Endodermal cell (in vitro differentiated cells): ENCODE data around the gene TSPAN11. TPM values are rescaled to one million over a fixed set of nuclear protein-coding genes. Genes with fewer than 3 reads are reported as not detected.

Experiments
- DNase-seq: peaks from one replicate; pipeline ENCODE4 v3.0.0-alpha.2; 2017
- H3K27ac ChIP-seq: 2 replicates; pipeline ENCODE4 v1.5.1; 2013; ENCODE audit warnings: mild to moderate bottlenecking, low read depth, low read length, moderate library complexity
- H3K27me3 ChIP-seq: 2 replicates; pipeline ENCODE4 v1.6.1; 2013; ENCODE audit warnings: mild to moderate bottlenecking, low read length, moderate library complexity; ENCODE audit not compliant: insufficient read depth, control insufficient read depth, poor library complexity, severe bottlenecking
- H3K36me3 ChIP-seq: 2 replicates; pipeline ENCODE4 v1.7.0; 2013; ENCODE audit warnings: mild to moderate bottlenecking, low read length, moderate library complexity; ENCODE audit not compliant: control insufficient read depth, insufficient read depth
- H3K4me1 ChIP-seq: one replicate; pipeline ENCODE4 v1.7.0; 2013; ENCODE audit warnings: low read length; ENCODE audit not compliant: control insufficient read depth, insufficient read depth
- H3K4me3 ChIP-seq: 2 replicates; pipeline ENCODE4 v1.5.1; 2013; ENCODE audit warnings: mild to moderate bottlenecking, low read length, moderate library complexity
- H3K9ac ChIP-seq: 2 replicates; pipeline ENCODE4 v1.6.1; 2013; ENCODE audit warnings: mild to moderate bottlenecking, low read length, moderate library complexity; ENCODE audit not compliant: poor library complexity, severe bottlenecking; ENCODE audit errors: extremely low read depth
- H3K9me3 ChIP-seq: 2 replicates; pipeline ENCODE4 v1.6.1; 2013; ENCODE audit warnings: mild to moderate bottlenecking, low read length, moderate library complexity; ENCODE audit not compliant: control insufficient read depth
- H3K27ac Mint-ChIP-seq: 2 replicates; pipeline ENCODE4 v1.8.0; 2020; ENCODE audit warnings: mixed read lengths
- H3K27me3 Mint-ChIP-seq: 2 replicates; pipeline ENCODE4 v1.8.0; 2021; ENCODE audit warnings: mild to moderate bottlenecking, mixed read lengths; ENCODE audit not compliant: insufficient read depth
- H3K36me3 Mint-ChIP-seq: 2 replicates; pipeline ENCODE4 v1.8.0; 2020; ENCODE audit warnings: low read depth, mixed read lengths
- H3K4me1 Mint-ChIP-seq: 2 replicates; pipeline ENCODE4 v1.8.0; 2020; ENCODE audit warnings: mixed read lengths
- H3K4me3 Mint-ChIP-seq: 2 replicates; pipeline ENCODE4 v1.8.0; 2020; ENCODE audit warnings: mild to moderate bottlenecking, moderate library complexity, mixed read lengths
- H3K9me3 Mint-ChIP-seq: 2 replicates; pipeline ENCODE4 v1.8.0; 2020; ENCODE audit warnings: mild to moderate bottlenecking, mixed read lengths
- WGBS, 2 experiments: methylation state at CpG; one replicate each; pipeline versions ENCODE4 v1.1.5 to v1.1.7; 2013; ENCODE audit warnings: missing lambda C conversion rate in 2 of 2, mixed read lengths in 1 of 2; ENCODE audit not compliant: insufficient coverage in 1 of 2, insufficient read length in 1 of 2; 5-methylcytosine and 5-hydroxymethylcytosine counted together
- total RNA-seq, 2 donors: library from RNA; stranded (reverse); fragmentation: NEBNext Ultra II Directional in 1 of 2; extraction: Animal tissue kit (Norgen Biotek cat#: 25700) in 1 of 2; gene quantifications; 2 replicates in 1 of 2; 3 replicates in 1 of 2; pipeline ENCODE4 v1.2.1, GENCODE V29; 2021
- TF ChIP-seq, protein P1 (sequence below): fragments of 200-600 bp; sonication (generic); conservative IDR thresholded peaks from 2 replicates; pipeline ENCODE4 v1.5.0; 2021; ENCODE audit warnings: antibody characterized with exemption, mild to moderate bottlenecking

The TSPAN11 gene
- total RNA-seq, 2 donors from 2014 or later: 0.20 to 3.6 TPM

GRCh38 chr12:30909349-30910037 lies 17.1 kb upstream of the TSPAN11 start:
- peaks cover 9% of the 10 kb centered on the region for H3K9me3 Mint-ChIP-seq
- no peak overlapping the region for H3K27ac ChIP-seq
- no peaks in the 10 kb centered on the region for H3K9me3 ChIP-seq
- H3K4me1 Mint-ChIP-seq: peaks cover 9% of the 10 kb centered on the region
- no peaks in the 10 kb centered on the region for H3K27me3 ChIP-seq
- no peaks in the 10 kb centered on the region for H3K36me3 ChIP-seq
- no peak for DNase-seq
- H3K4me3 Mint-ChIP-seq: no peak overlapping the region
- H3K9ac ChIP-seq: no peak overlapping the region
- no peak overlapping the region for H3K4me3 ChIP-seq
- peaks cover 2% of the 10 kb centered on the region for H3K27me3 Mint-ChIP-seq
- WGBS, 2 experiments: 82 to 100% methylated on average over 2 to 5 of the region's 5 CpGs
- no peaks in the 10 kb centered on the region for H3K4me1 ChIP-seq
- H3K36me3 Mint-ChIP-seq: no peaks in the 10 kb centered on the region
- TF ChIP-seq, protein P1, sequence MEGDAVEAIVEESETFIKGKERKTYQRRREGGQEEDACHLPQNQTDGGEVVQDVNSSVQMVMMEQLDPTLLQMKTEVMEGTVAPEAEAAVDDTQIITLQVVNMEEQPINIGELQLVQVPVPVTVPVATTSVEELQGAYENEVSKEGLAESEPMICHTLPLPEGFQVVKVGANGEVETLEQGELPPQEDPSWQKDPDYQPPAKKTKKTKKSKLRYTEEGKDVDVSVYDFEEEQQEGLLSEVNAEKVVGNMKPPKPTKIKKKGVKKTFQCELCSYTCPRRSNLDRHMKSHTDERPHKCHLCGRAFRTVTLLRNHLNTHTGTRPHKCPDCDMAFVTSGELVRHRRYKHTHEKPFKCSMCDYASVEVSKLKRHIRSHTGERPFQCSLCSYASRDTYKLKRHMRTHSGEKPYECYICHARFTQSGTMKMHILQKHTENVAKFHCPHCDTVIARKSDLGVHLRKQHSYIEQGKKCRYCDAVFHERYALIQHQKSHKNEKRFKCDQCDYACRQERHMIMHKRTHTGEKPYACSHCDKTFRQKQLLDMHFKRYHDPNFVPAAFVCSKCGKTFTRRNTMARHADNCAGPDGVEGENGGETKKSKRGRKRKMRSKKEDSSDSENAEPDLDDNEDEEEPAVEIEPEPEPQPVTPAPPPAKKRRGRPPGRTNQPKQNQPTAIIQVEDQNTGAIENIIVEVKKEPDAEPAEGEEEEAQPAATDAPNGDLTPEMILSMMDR: no peak
- no peak overlapping the region for H3K27ac Mint-ChIP-seq

GRCh38 chr12:30910038-30910350 lies 16.6 kb upstream of the TSPAN11 start:
- H3K27me3 Mint-ChIP-seq: peaks cover 2% of the 10 kb centered on the region
- no peaks in the 10 kb centered on the region for H3K36me3 Mint-ChIP-seq
- no peak overlapping the region for H3K27ac Mint-ChIP-seq
- no peak overlapping the region for H3K4me3 Mint-ChIP-seq
- Histone ChIP-seq H3K4me1 (no peaks in the 10 kb centered on the region), H3K36me3 (no peaks in the 10 kb centered on the region), H3K9ac (no peak overlapping the region), H3K27me3 (no peaks in the 10 kb centered on the region), H3K9me3 (no peaks in the 10 kb centered on the region), H3K27ac (no peak overlapping the region), H3K4me3 (no peak overlapping the region)
- TF ChIP-seq, protein P1: no peak
- H3K9me3 Mint-ChIP-seq: peaks cover 9% of the 10 kb centered on the region
- no peak for DNase-seq
- peaks cover 9% of the 10 kb centered on the region for H3K4me1 Mint-ChIP-seq
- WGBS, 2 experiments: 96% methylated on average over 1 of the region's 1 CpG; no CpG with 5 or more reads in 1 of the 2 experiments

GRCh38 chr12:30911207-30911606 lies 15.3 kb upstream of the TSPAN11 start:
- H3K9me3 Mint-ChIP-seq: peaks cover 9% of the 10 kb centered on the region
- Histone ChIP-seq H3K36me3 (no peaks in the 10 kb centered on the region), H3K4me3 (no peak overlapping the region), H3K27me3 (no peaks in the 10 kb centered on the region), H3K4me1 (no peaks in the 10 kb centered on the region), H3K9me3 (no peaks in the 10 kb centered on the region), H3K27ac (no peak overlapping the region), H3K9ac (no peak overlapping the region)
- H3K27me3 Mint-ChIP-seq: peaks cover 2% of the 10 kb centered on the region
- 83 to 85% methylated on average over 5 to 6 of the region's 6 CpGs for WGBS, 2 experiments
- DNase-seq: no peak
- no peak overlapping the region for H3K4me3 Mint-ChIP-seq
- TF ChIP-seq, protein P1: no peak
- no peak overlapping the region for H3K27ac Mint-ChIP-seq
- no peaks in the 10 kb centered on the region for H3K36me3 Mint-ChIP-seq
- peaks cover 9% of the 10 kb centered on the region for H3K4me1 Mint-ChIP-seq
